Measurements from ENCODE around the gene CHRNA4. TPM values are rescaled to one million over a fixed set of nuclear protein-coding genes. Genes with fewer than 3 reads are reported as not detected.

The CHRNA4 gene
- total RNA-seq, 2 donors from 2014 or later, result 0.46 TPM; not detected in 1

DNA sequence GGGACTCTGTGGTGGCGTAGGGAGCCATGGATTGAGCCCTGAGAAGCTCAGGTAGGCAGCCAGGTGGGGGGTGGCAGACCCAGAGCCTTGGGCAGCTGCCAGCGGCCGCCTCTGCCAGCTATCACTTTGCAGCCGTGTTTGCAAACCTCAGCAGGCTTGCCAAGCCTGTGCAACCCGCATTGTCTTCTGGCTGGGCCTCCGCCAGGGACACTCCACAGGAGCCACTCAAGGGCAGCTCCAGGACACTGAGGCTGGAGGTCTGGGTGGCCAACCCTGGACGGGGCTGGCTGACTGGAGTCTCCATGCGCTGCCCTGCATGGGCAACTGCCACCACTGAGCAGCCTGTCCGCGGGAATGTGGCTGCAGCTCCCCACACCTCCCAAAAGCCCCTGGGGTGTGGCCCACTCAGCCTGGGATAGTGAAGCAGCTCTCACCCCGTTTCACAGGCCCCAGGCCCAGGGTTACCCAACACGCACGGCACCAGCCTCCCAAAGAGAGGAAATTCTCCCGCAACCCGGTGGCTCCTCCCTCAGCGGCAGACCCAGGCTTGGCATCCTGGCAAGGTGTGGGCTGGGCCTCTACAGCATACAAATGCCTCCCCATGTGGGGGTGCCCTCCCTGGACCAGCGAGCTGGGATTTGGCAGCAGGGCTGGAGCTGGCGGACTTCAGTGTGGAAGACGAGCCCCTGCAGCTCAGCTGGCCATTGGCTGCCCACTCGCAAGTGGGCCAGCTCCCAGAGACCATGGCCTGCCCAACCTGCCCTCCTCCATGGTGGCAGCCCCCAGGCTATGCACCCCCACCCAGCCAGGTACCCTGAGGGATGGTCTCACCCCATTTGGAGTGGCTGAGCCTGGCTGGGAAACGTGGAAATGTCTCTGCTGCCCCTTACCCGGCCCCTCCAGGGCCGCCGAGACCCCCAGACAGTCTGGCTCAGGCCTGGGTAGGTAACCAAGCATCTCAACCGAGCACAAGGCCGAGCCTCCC, 2.9 kb downstream of the CHRNA4 start:
- no peak overlapping the region for H3K27ac ChIP-seq (ENCODE audit: low read depth, low read length)
- H3K36me3 ChIP-seq (ENCODE audit: control insufficient read depth, insufficient read depth, low read length), result no peaks in the 10 kb centered on the region
- H3K9me3 Mint-ChIP-seq, result no peaks in the 10 kb centered on the region
- H3K27me3 Mint-ChIP-seq (ENCODE audit: insufficient read depth), result peaks cover 20% of the 10 kb centered on the region
- H3K27me3 ChIP-seq (ENCODE audit: control insufficient read depth, insufficient read depth, low read length, poor library complexity, severe bottlenecking), result peaks cover 28% of the 10 kb centered on the region
- no peak overlapping the region for H3K9ac ChIP-seq (ENCODE audit: extremely low read depth, low read length, poor library complexity, severe bottlenecking)
- H3K4me1 ChIP-seq (ENCODE audit: control insufficient read depth, insufficient read depth, low read length), result no peaks in the 10 kb centered on the region
- WGBS, 2 experiments (ENCODE audit: insufficient coverage in 1 of 2, insufficient read length in 1 of 2), result 91 to 97% methylated on average over 9 to 26 of the region's 26 CpGs
- TF ChIP-seq, protein P1, sequence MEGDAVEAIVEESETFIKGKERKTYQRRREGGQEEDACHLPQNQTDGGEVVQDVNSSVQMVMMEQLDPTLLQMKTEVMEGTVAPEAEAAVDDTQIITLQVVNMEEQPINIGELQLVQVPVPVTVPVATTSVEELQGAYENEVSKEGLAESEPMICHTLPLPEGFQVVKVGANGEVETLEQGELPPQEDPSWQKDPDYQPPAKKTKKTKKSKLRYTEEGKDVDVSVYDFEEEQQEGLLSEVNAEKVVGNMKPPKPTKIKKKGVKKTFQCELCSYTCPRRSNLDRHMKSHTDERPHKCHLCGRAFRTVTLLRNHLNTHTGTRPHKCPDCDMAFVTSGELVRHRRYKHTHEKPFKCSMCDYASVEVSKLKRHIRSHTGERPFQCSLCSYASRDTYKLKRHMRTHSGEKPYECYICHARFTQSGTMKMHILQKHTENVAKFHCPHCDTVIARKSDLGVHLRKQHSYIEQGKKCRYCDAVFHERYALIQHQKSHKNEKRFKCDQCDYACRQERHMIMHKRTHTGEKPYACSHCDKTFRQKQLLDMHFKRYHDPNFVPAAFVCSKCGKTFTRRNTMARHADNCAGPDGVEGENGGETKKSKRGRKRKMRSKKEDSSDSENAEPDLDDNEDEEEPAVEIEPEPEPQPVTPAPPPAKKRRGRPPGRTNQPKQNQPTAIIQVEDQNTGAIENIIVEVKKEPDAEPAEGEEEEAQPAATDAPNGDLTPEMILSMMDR (conservative IDR thresholded peaks at IDR 0.05), result no peak
- no peak overlapping the region for H3K4me3 ChIP-seq (ENCODE audit: low read length)
- no peak overlapping the region for H3K4me3 Mint-ChIP-seq
- H3K9me3 ChIP-seq (ENCODE audit: control insufficient read depth, low read length), result no peaks in the 10 kb centered on the region
- peaks cover 8% of the 10 kb centered on the region for H3K4me1 Mint-ChIP-seq
- DNase-seq, result no peak
- no peak overlapping the region for H3K27ac Mint-ChIP-seq
- H3K36me3 Mint-ChIP-seq (ENCODE audit: low read depth), result no peaks in the 10 kb centered on the region

DNA sequence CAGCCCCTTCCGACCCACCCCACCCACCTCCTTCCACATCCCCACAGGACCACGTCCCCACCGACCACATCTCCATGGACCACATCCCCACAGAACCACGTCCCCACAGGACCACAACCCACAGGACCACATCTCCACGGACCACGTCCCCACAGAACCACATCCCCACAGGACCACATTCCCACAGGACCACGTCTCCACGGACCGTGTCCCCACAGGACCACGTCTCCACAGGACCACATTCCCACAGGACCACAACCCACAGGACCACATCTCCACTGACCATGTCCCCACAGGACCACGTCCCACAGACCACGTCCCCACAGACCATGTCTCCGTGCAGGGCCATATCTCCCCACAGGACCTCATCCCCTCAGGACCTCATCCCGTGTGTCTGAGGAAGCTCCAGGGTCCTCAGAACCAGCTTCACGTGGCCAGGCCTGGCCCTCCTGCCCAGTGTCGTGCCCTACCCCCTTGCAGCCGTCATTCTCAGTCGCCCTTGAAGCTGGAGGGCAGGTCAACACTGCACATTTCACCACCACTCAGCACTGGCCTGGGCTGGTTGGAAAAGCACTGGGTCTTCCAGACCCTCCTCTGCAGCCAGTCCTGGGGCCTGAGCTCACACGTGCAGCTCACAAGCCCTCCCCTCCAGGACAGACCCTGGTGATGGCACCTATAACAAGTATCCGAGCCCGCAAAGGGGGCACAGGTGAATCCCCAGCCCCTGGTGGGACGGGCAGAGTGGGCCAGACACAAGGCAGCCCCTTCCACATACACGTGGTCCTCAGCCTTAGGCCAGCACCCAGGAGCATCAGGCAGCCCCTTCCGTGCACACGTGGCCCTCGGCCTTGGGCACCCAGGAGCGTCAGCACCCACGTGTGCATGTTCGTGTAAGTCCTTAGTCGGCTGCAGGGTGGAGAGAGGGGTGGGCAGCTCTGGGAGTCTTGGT, 3.9 kb downstream of the CHRNA4 start:
- WGBS, 2 experiments (ENCODE audit: insufficient coverage in 1 of 2, insufficient read length in 1 of 2), result 85 to 93% methylated on average over 13 to 30 of the region's 30 CpGs
- H3K9me3 ChIP-seq (ENCODE audit: control insufficient read depth, low read length), result no peaks in the 10 kb centered on the region
- Mint-ChIP-seq H3K4me3 (no peak overlapping the region), H3K27ac (no peak overlapping the region), H3K36me3 (ENCODE audit: low read depth) (no peaks in the 10 kb centered on the region), H3K27me3 (ENCODE audit: insufficient read depth) (peaks cover 14% of the 10 kb centered on the region), H3K4me1 (peaks cover under 1% of the 10 kb centered on the region), H3K9me3 (no peaks in the 10 kb centered on the region)
- peaks cover 23% of the 10 kb centered on the region for H3K27me3 ChIP-seq (ENCODE audit: control insufficient read depth, insufficient read depth, low read length, poor library complexity, severe bottlenecking)
- H3K36me3 ChIP-seq (ENCODE audit: control insufficient read depth, insufficient read depth, low read length), result no peaks in the 10 kb centered on the region
- H3K4me1 ChIP-seq (ENCODE audit: control insufficient read depth, insufficient read depth, low read length), result no peaks in the 10 kb centered on the region
- no peak overlapping the region for H3K27ac ChIP-seq (ENCODE audit: low read depth, low read length)
- DNase-seq, result no peak
- TF ChIP-seq, protein P1 (conservative IDR thresholded peaks at IDR 0.05), result no peak
- no peak overlapping the region for H3K9ac ChIP-seq (ENCODE audit: extremely low read depth, low read length, poor library complexity, severe bottlenecking)
- no peak overlapping the region for H3K4me3 ChIP-seq (ENCODE audit: low read length)

DNA sequence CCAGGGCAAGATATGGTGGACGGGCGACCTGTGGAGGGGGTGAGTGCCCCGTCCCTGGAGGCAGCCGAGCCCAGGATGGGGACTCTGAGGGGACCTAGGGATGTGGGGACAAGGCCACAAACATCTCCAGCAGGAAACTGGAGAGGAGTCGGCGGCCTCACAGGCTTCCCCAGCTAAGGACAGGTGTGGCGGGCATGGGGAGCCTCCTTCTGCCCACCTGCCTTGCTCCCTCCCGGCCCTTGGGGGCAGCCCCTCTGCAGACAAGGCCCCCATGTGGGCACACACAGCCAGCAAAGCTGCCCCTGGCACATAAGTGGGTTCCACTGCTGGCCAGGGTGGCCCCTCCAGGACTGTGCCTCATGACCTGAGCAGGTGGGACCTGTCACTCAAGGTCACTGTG, 4.6 kb downstream of the CHRNA4 start:
- H3K36me3 ChIP-seq (ENCODE audit: control insufficient read depth, insufficient read depth, low read length), result no peaks in the 10 kb centered on the region
- no peak overlapping the region for H3K27ac ChIP-seq (ENCODE audit: low read depth, low read length)
- no peak overlapping the region for H3K9ac ChIP-seq (ENCODE audit: extremely low read depth, low read length, poor library complexity, severe bottlenecking)
- DNase-seq, result no peak
- peaks cover 13% of the 10 kb centered on the region for H3K27me3 Mint-ChIP-seq (ENCODE audit: insufficient read depth)
- no peaks in the 10 kb centered on the region for H3K36me3 Mint-ChIP-seq (ENCODE audit: low read depth)
- H3K9me3 Mint-ChIP-seq, result no peaks in the 10 kb centered on the region
- H3K4me1 ChIP-seq (ENCODE audit: control insufficient read depth, insufficient read depth, low read length), result no peaks in the 10 kb centered on the region
- WGBS, 2 experiments (ENCODE audit: insufficient coverage in 1 of 2, insufficient read length in 1 of 2), result 95 to 97% methylated on average over 7 to 8 of the region's 8 CpGs
- no peak overlapping the region for H3K4me3 ChIP-seq (ENCODE audit: low read length)
- no peaks in the 10 kb centered on the region for H3K9me3 ChIP-seq (ENCODE audit: control insufficient read depth, low read length)
- H3K27ac Mint-ChIP-seq, result no peak overlapping the region
- H3K27me3 ChIP-seq (ENCODE audit: control insufficient read depth, insufficient read depth, low read length, poor library complexity, severe bottlenecking), result peaks cover 16% of the 10 kb centered on the region
- no peak overlapping the region for H3K4me3 Mint-ChIP-seq
- TF ChIP-seq, protein P1 (conservative IDR thresholded peaks at IDR 0.05), result no peak
- H3K4me1 Mint-ChIP-seq, result no peaks in the 10 kb centered on the region
